Activated CD4-positive, alpha-beta T cell treated with anti-CD3 and anti-CD28 coated beads, Interleukin-2, Interleukin-4, amounts not matched to agents 100 ng/mL and 50 ng/mL, durations not matched to agents 16 hours and 8 hours (primary cell): ENCODE measurements around the gene TCFL5.

Experiments used
- DNase-seq: peaks from one replicate; pipeline ENCODE4 v3.0.0-alpha.2; 2020; ENCODE audit warnings: low spot score

Gene TCFL5

GRCh38 chr20:62834967-62835730 lies 26.5 kb downstream of the TCFL5 start:
- no peak for DNase-seq

DNA sequence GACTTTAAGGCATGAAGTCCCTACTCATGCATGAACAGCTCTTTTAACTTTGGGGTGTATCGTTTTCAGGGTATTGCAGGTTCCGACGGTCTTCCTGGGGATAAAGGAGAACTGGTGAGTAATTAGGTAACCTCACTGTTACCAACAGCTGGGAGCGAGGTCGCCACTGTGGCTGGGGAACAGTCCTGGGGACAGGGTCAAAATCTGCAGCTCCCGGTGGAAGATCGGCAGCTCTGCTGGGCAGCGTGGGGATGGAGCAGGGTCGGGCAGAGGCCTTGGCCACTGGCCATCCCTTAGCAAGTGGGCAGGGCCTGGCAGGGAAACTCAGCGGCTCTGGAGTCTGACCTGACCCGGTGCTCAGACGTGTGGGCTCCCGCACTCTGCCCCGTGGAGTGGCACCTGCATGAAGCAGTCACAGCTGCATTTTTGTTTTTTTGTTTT lies 28.7 kb downstream of the TCFL5 start:
- no peak for DNase-seq

DNA sequence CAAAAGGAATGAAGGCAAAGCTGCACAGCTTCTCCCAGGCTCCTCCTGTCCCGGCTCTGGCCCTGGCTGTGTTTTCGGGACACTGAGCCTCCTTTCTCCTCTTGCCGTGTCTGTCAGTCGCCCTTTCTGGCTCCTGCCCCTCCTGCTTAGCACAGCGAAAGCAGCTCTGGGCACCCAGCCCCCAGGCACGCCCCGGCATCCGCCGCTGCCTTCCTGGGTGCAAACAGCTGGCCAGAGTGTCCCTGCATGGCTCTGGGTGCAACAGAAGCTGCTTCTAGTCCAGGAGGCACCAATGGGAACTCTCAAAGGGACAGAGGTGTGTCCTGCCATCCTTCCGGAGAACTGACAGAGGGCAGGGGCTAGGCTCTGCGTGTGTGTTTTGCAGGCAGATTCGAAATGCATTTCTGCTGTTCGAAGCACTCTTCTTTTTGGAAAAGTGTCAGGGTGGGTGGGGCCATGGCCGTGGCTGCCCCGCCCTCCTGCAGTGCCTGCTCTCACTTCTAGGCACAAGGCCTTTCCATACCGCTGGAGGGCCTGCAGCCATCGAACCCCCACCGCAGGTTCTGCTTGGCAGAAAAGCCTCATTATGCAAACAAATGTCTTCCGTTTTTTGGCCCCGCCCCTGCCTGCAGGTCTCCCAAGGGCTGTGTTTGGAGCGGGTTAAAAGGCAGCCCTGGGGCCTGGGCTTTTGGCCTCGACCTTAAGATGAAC lies 29.3 kb downstream of the TCFL5 start:
- DNase-seq: no peak

DNA sequence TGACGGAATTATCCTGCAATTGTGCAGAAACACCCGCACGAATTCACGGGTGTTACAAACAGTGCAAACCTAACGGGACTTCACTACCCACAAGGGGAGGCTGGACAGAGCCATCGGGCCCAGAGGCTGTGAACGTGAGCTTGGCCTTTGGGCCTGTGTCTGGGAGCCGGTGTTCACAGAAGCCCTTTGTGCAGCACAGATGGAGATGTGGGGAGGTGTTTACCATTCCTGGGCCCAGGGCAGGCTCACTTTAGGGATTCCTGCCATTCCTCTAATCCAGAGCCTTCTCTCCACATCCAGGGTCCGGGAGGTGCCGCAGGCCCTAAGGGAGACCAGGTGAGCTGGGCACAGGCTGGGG lies 29.8 kb downstream of the TCFL5 start:
- DNase-seq: no peak

- no peak for DNase-seq
Measured at GRCh38 chr20:62831361-62831788, 30.2 kb downstream of the TCFL5 start.

DNA sequence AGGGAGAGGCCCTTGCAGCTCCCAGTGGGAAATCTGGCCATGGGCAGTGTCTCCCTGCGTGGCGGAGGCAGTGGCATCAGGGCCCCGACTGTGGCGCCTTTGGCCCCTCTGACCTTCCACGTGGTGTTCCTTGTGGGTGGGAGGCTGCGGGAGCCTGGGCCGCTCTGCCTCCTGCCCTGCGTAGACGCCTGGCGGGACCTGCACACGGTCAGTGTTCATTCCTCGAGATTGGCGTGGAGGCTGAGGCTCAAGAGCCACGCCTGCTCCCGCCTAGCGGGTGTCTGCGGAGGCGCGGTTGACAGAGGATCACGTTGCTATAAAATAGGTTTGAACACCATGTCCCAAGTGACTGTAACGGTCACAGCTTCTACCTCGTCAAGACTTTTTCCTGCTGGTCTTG lies 30.8 kb downstream of the TCFL5 start:
- no peak for DNase-seq

DNA sequence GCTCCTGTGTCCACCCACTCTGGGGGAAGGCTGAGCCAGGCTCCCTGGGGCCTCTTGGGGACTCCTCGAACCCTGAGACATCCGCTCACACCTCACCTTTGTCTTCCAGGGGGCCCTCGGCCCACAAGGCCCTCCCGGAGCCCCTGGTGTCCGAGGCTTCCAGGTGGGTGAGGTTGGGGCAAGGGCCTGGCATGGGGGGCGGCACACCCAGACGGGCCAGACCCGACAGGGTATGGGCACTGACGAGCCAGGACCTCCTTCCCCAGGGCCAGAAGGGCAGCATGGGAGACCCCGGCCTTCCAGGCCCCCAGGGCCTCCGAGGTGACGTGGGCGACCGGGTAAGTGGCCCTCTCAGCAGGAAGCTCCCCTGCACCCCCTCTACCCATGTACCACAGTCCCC lies 31.4 kb downstream of the TCFL5 start:
- no peak for DNase-seq

DNA sequence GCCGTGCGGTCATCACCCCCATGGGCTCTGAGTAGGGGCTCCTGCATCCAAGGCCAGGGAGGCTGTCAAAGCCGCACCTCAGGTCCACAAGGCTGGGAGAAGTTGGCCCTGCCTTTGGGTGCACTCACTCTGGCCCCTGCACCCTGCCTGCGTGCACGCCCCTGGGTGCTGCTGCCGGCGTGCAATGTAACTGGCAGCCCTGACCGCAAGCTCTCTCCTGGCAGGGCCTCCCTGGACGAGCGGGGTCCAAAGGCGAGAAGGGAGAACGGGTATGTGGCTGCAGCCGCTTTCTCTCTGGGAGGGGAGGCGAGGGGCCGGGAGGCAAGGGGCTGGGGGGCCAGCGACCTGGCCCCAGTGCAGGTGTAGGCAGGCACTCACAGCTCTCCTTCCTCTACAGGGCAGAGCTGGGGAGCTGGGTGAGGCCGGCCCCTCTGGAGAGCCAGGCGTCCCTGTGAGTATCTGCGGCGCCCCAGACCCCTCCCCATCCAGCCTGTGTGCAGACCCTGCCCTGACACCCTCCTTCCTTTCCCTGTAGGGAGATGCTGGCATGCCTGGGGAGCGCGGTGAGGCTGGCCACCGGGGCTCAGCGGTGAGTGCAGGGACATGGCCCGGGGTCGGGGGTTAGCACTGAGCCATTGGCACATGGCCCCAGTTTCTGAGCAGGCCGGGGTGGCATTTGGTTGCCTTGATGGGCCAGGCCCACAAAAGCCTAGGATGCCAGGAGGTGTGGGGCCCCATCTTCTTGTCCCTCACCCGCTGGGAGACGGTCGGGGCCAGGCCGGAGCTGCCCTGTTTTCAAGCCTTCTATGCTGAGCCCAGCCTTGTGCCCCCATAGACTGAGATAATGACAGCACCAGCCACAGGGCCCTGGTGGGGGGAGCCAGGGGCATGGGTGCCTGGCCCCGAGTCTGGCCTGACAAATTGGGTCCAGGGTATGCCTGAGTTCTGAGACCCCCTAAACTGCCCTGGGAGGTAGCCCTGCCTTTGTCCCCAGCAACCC lies 32.1 kb downstream of the TCFL5 start:
- no peak for DNase-seq

DNA sequence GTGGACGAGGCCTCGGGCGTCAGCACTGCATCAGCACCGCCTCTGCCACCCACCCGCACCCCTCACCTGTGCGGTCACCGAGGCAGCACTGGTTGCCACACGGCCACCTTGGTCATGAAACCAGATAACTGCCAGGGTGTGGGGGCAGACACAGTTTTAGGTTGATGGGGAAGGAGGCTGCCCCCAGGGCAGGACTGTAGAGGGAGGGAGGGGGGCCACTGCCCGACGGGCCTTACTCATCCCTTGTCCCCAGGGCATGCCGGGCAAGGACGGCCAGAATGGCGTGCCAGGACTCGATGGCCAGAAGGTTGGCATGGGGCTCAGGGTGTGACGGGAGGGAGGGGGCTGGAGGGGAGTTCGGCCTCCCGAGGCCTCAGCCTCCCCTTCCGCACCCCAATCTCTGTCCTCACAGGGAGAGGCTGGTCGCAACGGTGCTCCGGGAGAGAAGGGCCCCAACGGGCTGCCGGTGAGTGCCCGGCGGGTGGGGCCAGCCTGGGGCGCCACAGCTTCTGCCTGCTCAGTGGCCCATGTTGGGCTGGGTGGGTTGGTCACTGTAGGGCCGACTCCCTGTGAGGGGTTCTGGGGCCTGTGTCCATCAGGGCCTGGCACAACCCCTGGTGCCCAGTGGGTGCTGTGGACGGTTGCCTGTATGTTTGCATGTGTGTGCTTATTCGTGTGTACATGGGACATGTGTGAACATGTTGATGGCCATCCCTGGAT lies 33.0 kb downstream of the TCFL5 start:
- no peak for DNase-seq

- DNase-seq: no peak
Measured at GRCh38 chr20:62828051-62828450, 33.6 kb downstream of the TCFL5 start.

DNA sequence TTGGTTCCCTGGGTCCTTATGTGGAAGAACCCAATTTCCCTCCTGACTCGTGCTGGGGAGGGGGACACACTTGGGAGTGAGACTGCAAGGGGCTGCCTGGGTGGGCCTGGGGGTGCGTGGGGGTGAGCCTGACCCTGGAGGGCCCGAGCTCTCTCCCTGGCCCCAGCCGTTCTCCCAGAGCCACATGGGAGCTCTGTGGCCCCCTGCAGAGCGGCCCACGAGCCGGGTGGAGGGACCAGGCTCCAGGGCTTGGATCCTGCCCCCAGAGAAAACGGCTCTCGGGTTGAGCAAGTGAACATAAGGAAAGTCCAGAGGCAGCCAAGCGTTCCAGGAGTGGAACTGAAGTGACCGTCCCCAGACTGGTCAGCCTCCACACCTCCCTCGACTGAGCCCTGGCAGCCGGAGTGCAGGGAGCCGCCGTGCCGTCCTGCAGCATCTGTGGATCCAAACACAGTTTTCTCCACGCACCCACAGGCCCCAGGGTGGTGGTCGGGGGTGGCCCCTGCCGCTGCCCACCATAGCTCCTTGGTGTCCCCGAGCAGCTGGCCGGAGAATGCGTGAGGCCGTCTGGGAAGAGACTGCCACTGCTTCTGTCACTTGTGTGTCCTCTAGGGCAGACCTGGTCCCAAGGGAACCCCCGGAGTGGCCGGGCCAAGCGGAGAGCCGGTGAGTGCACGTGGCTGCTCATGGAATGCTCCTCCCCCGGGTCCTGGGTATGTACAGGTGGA lies 34.1 kb downstream of the TCFL5 start:
- DNase-seq: no peak

GRCh38 chr20:62826646-62827310 lies 34.8 kb downstream of the TCFL5 start:
- DNase-seq: no peak

GRCh38 chr20:62825986-62826645 lies 35.5 kb downstream of the TCFL5 start:
- no peak for DNase-seq

DNA sequence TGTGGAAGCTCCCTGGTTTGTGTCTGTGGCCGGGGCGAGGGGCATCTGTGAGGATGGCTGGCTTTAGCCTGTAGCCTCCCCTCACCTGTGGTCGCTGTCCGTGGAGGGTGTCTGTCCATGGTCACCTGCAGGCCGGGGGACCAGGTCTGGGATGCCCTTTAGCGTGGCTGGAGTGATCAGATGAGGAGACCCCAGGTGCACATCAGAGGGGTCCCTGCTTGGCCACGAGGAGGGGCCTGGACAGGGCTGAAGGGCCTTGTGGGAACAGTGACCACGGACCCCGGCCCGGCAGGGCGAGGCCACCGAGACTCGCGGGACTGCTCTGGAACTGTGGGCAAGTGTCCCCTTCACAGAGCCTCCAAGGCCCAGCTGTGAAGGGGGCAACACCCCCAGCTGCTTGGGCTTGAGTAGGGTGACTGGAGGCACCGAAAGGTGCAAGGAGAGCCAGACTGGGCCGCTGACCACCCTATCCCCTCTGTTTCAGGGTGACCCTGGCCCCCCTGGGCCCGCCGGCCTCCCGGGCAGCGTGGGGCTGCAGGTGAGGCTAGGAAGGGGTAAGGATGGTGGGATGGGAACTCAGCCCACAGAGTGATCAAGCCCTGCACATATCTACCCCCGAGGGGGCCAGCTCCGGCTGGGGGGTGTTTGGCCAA lies 36.2 kb downstream of the TCFL5 start:
- DNase-seq: no peak

DNA sequence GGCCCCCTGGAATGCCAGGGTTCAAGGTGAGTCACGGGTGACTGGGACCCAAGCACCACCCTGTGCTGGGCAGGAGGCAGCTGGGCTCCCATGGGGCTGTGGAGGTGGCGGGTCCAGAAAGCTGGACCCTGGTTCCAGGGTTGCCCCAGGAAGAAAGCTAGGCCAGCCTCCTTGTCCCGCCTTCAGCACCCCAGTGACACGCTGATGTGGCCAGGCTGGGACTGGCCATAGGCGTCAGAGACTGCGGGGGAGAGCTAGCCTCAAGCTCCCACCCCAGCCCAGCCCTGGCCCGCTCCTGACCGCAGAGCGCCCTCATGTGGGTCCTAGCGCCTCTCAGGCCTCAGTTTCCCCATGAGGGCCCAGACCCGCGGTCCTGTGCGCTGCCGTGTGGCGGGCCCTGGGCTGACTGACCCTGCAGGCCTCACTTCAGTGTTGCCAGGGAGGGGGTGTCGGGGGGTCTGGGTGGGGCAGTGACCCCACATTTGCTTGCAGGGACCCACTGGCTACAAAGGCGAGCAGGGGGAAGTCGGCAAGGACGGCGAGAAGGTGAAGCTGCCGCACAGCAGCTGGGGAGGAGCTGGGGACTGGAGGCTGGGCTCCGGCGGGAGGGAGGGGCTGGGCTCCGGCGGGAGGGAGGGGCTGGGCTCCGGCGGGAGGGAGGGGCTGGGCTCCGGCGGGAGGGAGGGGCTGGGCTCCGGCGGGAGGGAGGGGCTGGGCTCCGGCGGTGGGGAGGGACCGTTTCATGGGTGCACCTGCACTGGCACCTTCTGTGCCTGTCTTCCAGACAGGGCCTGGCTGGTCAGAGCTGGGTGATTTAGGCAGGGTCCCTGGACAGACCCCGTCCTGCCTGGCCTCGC lies 36.9 kb downstream of the TCFL5 start:
- DNase-seq: peak; percentile 48

DNA sequence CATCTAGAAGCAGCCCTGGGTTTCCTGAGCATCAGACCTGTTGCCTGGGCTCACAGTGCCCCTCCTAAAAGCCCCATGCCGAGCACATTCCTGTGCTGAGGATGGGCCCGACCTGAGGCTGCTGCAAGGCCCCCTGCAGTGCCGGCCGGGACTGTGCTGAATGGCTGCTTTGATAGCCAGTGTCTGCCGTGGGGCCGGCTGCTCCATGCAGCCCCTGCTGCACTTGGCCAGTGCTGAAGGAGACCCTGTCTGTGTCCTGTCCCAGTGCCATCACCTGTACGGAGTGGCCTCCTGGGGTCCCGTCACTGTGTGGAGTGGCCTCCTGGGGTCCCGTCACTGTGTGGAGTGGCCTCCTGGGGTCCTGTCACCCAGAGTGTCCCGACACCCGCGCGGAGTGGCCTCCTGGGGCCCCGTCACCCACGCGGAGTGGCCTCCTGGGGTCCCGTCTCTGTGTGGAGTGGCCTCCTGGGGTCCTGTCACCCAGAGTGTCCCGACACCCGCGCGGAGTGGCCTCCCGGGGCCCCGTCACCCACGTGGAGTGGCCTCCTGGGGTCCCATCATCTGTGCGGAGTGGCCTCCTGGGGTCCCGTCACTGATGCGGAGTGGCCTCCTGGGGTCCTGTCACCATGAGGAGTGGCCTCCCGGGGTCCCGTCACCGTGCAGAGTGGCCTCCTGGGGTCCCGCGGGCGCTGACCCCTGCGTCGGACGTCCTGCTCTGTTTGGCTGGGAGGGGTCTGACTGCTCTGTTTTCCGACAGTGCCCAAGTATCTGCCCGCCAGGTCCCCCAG lies 37.7 kb downstream of the TCFL5 start:
- DNase-seq: no peak

GRCh38 chr20:62822788-62823651 lies 38.6 kb downstream of the TCFL5 start:
- DNase-seq: peak; percentile 60
